ENCODE data around the gene INSYN2B. TPM values are rescaled to one million over a fixed set of nuclear protein-coding genes. Genes with fewer than 3 reads are reported as not detected.

The INSYN2B gene
- total RNA-seq, 1 donor from 2014 or later, result not detected

- no peak overlapping the region for H3K4me3 Mint-ChIP-seq (ENCODE audit: unreplicated experiment)
- H3K27me3 Mint-ChIP-seq (ENCODE audit: unreplicated experiment), result peaks cover 3% of the 10 kb centered on the region
- TF ChIP-seq CTCF (IDR thresholded peaks at IDR 0.05; ENCODE audit: partially characterized antibody, unreplicated experiment), result no peak
- no peak for DNase-seq
- no peaks in the 10 kb centered on the region for H3K36me3 Mint-ChIP-seq (ENCODE audit: unreplicated experiment)
- H3K27ac Mint-ChIP-seq (ENCODE audit: unreplicated experiment), result no peak overlapping the region
- no peaks in the 10 kb centered on the region for H3K4me1 Mint-ChIP-seq (ENCODE audit: low read depth, unreplicated experiment)
- H3K9me3 Mint-ChIP-seq (ENCODE audit: unreplicated experiment), result no peaks in the 10 kb centered on the region
Observed at GRCh38 chr5:169941542-169941941, 38.8 kb downstream of the INSYN2B start.

GRCh38 chr5:169939731-169940130 lies 40.6 kb downstream of the INSYN2B start:
- no peaks in the 10 kb centered on the region for H3K9me3 Mint-ChIP-seq (ENCODE audit: unreplicated experiment)
- no peak for TF ChIP-seq CTCF (IDR thresholded peaks at IDR 0.05; ENCODE audit: partially characterized antibody, unreplicated experiment)
- no peak overlapping the region for H3K4me3 Mint-ChIP-seq (ENCODE audit: unreplicated experiment)
- no peak overlapping the region for H3K27ac Mint-ChIP-seq (ENCODE audit: unreplicated experiment)
- H3K36me3 Mint-ChIP-seq (ENCODE audit: unreplicated experiment), result no peaks in the 10 kb centered on the region
- peaks cover 3% of the 10 kb centered on the region for H3K27me3 Mint-ChIP-seq (ENCODE audit: unreplicated experiment)
- H3K4me1 Mint-ChIP-seq (ENCODE audit: low read depth, unreplicated experiment), result no peaks in the 10 kb centered on the region
- DNase-seq, result no peak

GRCh38 chr5:169938439-169938838 lies 41.9 kb downstream of the INSYN2B start:
- Mint-ChIP-seq H3K4me1 (ENCODE audit: low read depth, unreplicated experiment) (no peaks in the 10 kb centered on the region), H3K27me3 (ENCODE audit: unreplicated experiment) (peaks cover 5% of the 10 kb centered on the region), H3K27ac (ENCODE audit: unreplicated experiment) (no peak overlapping the region), H3K4me3 (ENCODE audit: unreplicated experiment) (no peak overlapping the region), H3K36me3 (ENCODE audit: unreplicated experiment) (no peaks in the 10 kb centered on the region), H3K9me3 (ENCODE audit: unreplicated experiment) (no peaks in the 10 kb centered on the region)
- DNase-seq, result no peak
- TF ChIP-seq CTCF (IDR thresholded peaks at IDR 0.05; ENCODE audit: partially characterized antibody, unreplicated experiment), result no peak

GRCh38 chr5:169935762-169936161 lies 44.5 kb downstream of the INSYN2B start:
- no peak overlapping the region for H3K4me3 Mint-ChIP-seq (ENCODE audit: unreplicated experiment)
- no peaks in the 10 kb centered on the region for H3K4me1 Mint-ChIP-seq (ENCODE audit: low read depth, unreplicated experiment)
- H3K27ac Mint-ChIP-seq (ENCODE audit: unreplicated experiment), result no peak overlapping the region
- no peaks in the 10 kb centered on the region for H3K36me3 Mint-ChIP-seq (ENCODE audit: unreplicated experiment)
- H3K9me3 Mint-ChIP-seq (ENCODE audit: unreplicated experiment), result no peaks in the 10 kb centered on the region
- H3K27me3 Mint-ChIP-seq (ENCODE audit: unreplicated experiment), result peaks cover 3% of the 10 kb centered on the region
- TF ChIP-seq CTCF (IDR thresholded peaks at IDR 0.05; ENCODE audit: partially characterized antibody, unreplicated experiment), result no peak
- DNase-seq, result no peak

GRCh38 chr5:169934990-169935389 lies 45.3 kb downstream of the INSYN2B start:
- H3K4me3 Mint-ChIP-seq (ENCODE audit: unreplicated experiment), result no peak overlapping the region
- H3K9me3 Mint-ChIP-seq (ENCODE audit: unreplicated experiment), result no peaks in the 10 kb centered on the region
- no peak for TF ChIP-seq CTCF (IDR thresholded peaks at IDR 0.05; ENCODE audit: partially characterized antibody, unreplicated experiment)
- no peak overlapping the region for H3K27ac Mint-ChIP-seq (ENCODE audit: unreplicated experiment)
- no peaks in the 10 kb centered on the region for H3K4me1 Mint-ChIP-seq (ENCODE audit: low read depth, unreplicated experiment)
- DNase-seq, result no peak
- no peaks in the 10 kb centered on the region for H3K36me3 Mint-ChIP-seq (ENCODE audit: unreplicated experiment)
- H3K27me3 Mint-ChIP-seq (ENCODE audit: unreplicated experiment), result peaks cover 3% of the 10 kb centered on the region

Data from glutamatergic neuron (in vitro differentiated cells).